Lower leg skin (tissue), 3 donors: ENCODE results near the gene CLDN14.

Experiments used
- POLR2A ChIP-seq, 2 donors: fragments of 450-650 bp; IDR thresholded peaks; one replicate each; pipeline ENCODE4 v1.6.1; 2016 to 2017; ENCODE audit warnings: antibody characterized with exemption in 2 of 2, mild to moderate bottlenecking in 1 of 2, moderate library complexity in 1 of 2
- TF ChIP-seq, protein P1 (sequence below), 3 donors: fragments of 450-650 bp; IDR thresholded peaks; one replicate each; pipeline ENCODE4 v1.5.1; 2016; ENCODE audit warnings: antibody characterized with exemption in 3 of 3, mild to moderate bottlenecking in 3 of 3, moderate library complexity in 2 of 3

DNA sequence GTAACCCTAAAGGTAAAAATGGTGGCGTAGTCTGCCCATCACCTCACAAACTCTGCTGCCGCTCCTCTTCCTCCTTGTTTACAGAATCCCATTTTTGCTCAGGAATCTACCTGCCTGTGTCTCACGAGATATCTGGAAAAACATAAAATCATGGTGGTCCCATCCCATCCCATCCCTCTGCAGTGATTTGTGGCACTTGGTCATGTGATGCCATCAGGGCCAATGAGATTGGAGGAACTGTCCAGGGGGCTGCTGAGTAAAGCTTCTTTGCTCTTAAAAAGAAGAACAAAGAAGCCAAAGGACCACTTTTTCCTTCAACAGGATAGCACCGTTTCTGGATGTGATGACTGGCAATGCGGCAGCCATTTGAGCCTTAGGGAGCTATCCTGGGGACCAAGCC, 33.0 kb upstream of the CLDN14 start:
- TF ChIP-seq, protein P1, sequence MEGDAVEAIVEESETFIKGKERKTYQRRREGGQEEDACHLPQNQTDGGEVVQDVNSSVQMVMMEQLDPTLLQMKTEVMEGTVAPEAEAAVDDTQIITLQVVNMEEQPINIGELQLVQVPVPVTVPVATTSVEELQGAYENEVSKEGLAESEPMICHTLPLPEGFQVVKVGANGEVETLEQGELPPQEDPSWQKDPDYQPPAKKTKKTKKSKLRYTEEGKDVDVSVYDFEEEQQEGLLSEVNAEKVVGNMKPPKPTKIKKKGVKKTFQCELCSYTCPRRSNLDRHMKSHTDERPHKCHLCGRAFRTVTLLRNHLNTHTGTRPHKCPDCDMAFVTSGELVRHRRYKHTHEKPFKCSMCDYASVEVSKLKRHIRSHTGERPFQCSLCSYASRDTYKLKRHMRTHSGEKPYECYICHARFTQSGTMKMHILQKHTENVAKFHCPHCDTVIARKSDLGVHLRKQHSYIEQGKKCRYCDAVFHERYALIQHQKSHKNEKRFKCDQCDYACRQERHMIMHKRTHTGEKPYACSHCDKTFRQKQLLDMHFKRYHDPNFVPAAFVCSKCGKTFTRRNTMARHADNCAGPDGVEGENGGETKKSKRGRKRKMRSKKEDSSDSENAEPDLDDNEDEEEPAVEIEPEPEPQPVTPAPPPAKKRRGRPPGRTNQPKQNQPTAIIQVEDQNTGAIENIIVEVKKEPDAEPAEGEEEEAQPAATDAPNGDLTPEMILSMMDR (IDR thresholded peaks at IDR 0.05): no peak
- TF ChIP-seq POLR2A (IDR thresholded peaks at IDR 0.05): no peak
